ENCODE data around the gene PRKG1. TPM values are rescaled to one million over a fixed set of nuclear protein-coding genes. Genes with fewer than 3 reads are reported as not detected.

PRKG1 gene
- polyA plus RNA-seq, 1 donor from 2014 or later = 0.36 TPM

DNA sequence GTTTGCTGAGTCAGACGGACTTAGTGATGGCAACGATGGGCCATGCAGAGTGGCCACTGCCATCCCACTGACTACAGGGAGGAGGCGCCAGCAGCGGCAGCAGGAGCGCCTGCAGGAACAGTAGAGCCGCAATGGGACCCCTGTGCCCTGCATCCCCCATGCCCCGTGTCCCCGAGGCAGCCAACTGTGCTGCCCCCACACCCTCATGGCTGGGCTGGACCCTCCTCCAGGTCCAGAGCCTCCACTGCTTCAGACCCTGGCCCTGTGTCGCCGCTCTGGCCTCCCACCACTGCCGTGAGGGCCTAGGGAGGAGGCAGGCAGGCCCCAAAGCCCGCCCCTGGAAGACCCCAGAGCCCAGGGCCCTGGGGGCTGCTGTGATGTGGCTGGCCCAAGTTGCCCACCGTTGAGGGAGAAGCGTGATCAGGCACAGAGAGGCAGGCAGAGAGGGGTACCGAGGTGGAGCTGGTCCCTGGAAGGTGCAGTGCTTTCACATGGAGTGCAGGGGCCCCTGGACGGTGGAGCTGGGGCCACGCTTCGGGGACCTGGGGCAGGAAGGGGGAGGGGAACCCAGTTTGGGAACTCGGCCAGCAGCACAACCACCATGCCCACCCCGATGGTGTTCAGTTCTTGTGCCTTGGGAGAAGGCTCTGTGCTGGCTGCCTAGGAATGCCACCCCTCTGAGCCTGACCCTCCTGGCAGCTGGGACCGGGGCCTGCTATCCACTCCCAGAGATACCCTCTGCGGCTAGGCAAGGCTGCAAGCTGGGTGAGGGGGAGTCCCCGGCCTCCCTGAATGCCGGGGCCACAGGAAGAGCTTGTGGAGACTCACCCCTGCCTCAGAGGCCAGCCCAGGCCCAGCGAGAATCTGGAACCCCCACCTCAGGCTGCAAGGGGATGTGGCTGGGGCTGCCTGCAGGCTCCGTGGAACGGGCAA, 1272.4 kb downstream of the PRKG1 start:
- Mint-ChIP-seq H3K9me3 (no peaks in the 10 kb centered on the region), H3K4me1 (peaks cover 0 to 1% (median 0%) of the 10 kb centered on the region in 3 donors), H3K27me3 (no peaks in the 10 kb centered on the region), H3K27ac (no peak overlapping the region), H3K36me3 (no peaks in the 10 kb centered on the region), H3K4me3 (no peak overlapping the region)

DNA sequence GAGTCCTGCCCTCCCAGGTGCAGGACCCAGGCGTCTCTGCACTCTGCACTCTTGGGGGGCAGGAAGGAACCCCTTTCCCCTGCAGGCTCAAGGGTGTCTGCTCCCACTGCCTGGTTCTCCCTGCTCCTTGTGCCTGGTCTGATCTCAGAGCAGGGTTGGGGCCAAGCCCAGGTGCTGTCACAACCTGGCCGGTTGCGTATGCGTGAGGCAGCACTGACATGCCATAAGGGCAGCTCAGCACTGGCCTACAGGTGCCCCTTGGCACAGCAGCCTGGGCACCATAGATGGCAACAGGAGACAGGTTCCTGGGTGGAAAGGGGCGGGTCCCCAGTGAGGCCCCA, 1273.0 kb downstream of the PRKG1 start:
- Mint-ChIP-seq H3K27me3 (no peaks in the 10 kb centered on the region), H3K36me3 (no peaks in the 10 kb centered on the region), H3K27ac (no peak overlapping the region), H3K4me3 (no peak overlapping the region), H3K9me3 (no peaks in the 10 kb centered on the region), H3K4me1 (peaks cover 0 to 1% (median 0%) of the 10 kb centered on the region in 3 donors)

Other genes starting within 250 kb of the PRKG1 start
- not detected for gene A1CF, start 188.9 kb upstream of the PRKG1 start, polyA plus RNA-seq

Measured in IgD-negative memory B cell (primary cell).